ENCODE data around the gene SHPK.

DNA sequence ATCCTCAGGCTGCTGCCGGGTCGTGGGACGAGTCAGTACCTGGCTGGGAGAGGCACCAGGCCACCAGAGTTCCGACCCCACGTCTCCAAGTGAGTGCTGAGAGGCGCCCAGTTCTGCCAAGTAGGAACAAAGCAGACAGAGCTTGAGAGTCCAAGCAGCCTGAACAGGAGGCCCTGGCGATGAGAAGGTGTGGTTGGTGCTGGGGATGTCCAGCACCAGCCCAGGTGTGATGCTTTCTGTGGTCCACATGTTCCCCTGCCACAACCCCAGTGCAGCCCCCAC is 21.5 kb upstream of the SHPK start:
- TF ChIP-seq, protein P1, sequence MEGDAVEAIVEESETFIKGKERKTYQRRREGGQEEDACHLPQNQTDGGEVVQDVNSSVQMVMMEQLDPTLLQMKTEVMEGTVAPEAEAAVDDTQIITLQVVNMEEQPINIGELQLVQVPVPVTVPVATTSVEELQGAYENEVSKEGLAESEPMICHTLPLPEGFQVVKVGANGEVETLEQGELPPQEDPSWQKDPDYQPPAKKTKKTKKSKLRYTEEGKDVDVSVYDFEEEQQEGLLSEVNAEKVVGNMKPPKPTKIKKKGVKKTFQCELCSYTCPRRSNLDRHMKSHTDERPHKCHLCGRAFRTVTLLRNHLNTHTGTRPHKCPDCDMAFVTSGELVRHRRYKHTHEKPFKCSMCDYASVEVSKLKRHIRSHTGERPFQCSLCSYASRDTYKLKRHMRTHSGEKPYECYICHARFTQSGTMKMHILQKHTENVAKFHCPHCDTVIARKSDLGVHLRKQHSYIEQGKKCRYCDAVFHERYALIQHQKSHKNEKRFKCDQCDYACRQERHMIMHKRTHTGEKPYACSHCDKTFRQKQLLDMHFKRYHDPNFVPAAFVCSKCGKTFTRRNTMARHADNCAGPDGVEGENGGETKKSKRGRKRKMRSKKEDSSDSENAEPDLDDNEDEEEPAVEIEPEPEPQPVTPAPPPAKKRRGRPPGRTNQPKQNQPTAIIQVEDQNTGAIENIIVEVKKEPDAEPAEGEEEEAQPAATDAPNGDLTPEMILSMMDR (IDR thresholded peaks at IDR 0.05; ENCODE audit: low read depth, low read length, missing input control), result no peak
- TF ChIP-seq YY1 (IDR thresholded peaks at IDR 0.05), result no peak
- TF ChIP-seq TAF1 (conservative IDR thresholded peaks at IDR 0.05), result no peak
- TF ChIP-seq FOXA1 (IDR thresholded peaks at IDR 0.05), result no peak
- no peak for TF ChIP-seq RAD21 (IDR thresholded peaks at IDR 0.05)
- TF ChIP-seq, protein P2, sequence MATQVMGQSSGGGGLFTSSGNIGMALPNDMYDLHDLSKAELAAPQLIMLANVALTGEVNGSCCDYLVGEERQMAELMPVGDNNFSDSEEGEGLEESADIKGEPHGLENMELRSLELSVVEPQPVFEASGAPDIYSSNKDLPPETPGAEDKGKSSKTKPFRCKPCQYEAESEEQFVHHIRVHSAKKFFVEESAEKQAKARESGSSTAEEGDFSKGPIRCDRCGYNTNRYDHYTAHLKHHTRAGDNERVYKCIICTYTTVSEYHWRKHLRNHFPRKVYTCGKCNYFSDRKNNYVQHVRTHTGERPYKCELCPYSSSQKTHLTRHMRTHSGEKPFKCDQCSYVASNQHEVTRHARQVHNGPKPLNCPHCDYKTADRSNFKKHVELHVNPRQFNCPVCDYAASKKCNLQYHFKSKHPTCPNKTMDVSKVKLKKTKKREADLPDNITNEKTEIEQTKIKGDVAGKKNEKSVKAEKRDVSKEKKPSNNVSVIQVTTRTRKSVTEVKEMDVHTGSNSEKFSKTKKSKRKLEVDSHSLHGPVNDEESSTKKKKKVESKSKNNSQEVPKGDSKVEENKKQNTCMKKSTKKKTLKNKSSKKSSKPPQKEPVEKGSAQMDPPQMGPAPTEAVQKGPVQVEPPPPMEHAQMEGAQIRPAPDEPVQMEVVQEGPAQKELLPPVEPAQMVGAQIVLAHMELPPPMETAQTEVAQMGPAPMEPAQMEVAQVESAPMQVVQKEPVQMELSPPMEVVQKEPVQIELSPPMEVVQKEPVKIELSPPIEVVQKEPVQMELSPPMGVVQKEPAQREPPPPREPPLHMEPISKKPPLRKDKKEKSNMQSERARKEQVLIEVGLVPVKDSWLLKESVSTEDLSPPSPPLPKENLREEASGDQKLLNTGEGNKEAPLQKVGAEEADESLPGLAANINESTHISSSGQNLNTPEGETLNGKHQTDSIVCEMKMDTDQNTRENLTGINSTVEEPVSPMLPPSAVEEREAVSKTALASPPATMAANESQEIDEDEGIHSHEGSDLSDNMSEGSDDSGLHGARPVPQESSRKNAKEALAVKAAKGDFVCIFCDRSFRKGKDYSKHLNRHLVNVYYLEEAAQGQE (IDR thresholded peaks at IDR 0.05), result no peak
- no peak for TF ChIP-seq FOXA2 (IDR thresholded peaks at IDR 0.05)
- no peak for TF ChIP-seq SP1 (IDR thresholded peaks at IDR 0.05)
- no peak for TF ChIP-seq HNF4A (conservative IDR thresholded peaks at IDR 0.05)
- TF ChIP-seq RXRA (IDR thresholded peaks at IDR 0.05), result no peak
- TF ChIP-seq, protein P3, sequence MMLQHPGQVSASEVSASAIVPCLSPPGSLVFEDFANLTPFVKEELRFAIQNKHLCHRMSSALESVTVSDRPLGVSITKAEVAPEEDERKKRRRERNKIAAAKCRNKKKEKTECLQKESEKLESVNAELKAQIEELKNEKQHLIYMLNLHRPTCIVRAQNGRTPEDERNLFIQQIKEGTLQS (IDR thresholded peaks at IDR 0.05), result no peak
- no peak for TF ChIP-seq JUND (IDR thresholded peaks at IDR 0.05)
- no peak for TF ChIP-seq GABPA (IDR thresholded peaks at IDR 0.05 in 1 of 2, conservative IDR thresholded peaks at IDR 0.05 in 1 of 2)
